ENCODE results near the gene P2RY14.

Gene P2RY14

GRCh38 chr3:151316267-151316991 is 38.1 kb upstream of the P2RY14 start, which contains the start of gene GPR87:
Gene GPR87 (minus strand): TSS chr3:151316820. CDS start chr3:151300100, 16,720 bp downstream.
- Histone ChIP-seq H3K9me2 (replicated peaks; ENCODE audit: insufficient read depth, low read length) (no peaks in the 10 kb centered on the region), H3K9ac (ENCODE audit: low read length) (no peak within 1 kb of the TSS), H4K20me1 (ENCODE audit: insufficient read depth, low read length) (no peaks in the 10 kb centered on the region), H3K27ac (ENCODE audit: low read length) (no peak within 1 kb of the TSS), H3K4me3 (ENCODE audit: low read length) (no peak within 1 kb of the TSS), H3K9me3 (replicated peaks; ENCODE audit: insufficient read depth, low read length) (no peaks in the 10 kb centered on the region), H3K36me3 (replicated peaks; ENCODE audit: insufficient read depth, low read length) (no peaks in the 10 kb centered on the region), H3K4me2 (ENCODE audit: low read depth, low read length) (no peak within 1 kb of the TSS), H3K27me3 (replicated peaks; ENCODE audit: insufficient read depth, low read length) (no peaks in the 10 kb centered on the region), H3K4me1 (ENCODE audit: low read length) (no peaks in the 10 kb centered on the region), H3F3A (ENCODE audit: insufficient read depth, low read length) (no peaks in the 10 kb centered on the region), H2AFZ (ENCODE audit: low read length) (no peak within 1 kb of the TSS), H3K79me2 (ENCODE audit: low read length) (no peaks in the 10 kb centered on the region)
- DNase-seq: no peak
- TF ChIP-seq EZH2 (optimal IDR thresholded peaks at IDR 0.05; ENCODE audit: low read depth, low read length) (no peak), CTCF (IDR thresholded peaks at IDR 0.05; ENCODE audit: low read length) (no peak), EZH2phosphoT487 (IDR thresholded peaks at IDR 0.05; ENCODE audit: low read length) (no peak)

- no peak overlapping the region for H2AFZ ChIP-seq (ENCODE audit: low read length)
- no peak for DNase-seq
- H3F3A ChIP-seq (ENCODE audit: insufficient read depth, low read length): no peaks in the 10 kb centered on the region
- no peak for TF ChIP-seq CTCF (IDR thresholded peaks at IDR 0.05; ENCODE audit: low read length)
- no peak for TF ChIP-seq EZH2phosphoT487 (IDR thresholded peaks at IDR 0.05; ENCODE audit: low read length)
- TF ChIP-seq EZH2 (optimal IDR thresholded peaks at IDR 0.05; ENCODE audit: low read depth, low read length): no peak
- no peak overlapping the region for H3K27ac ChIP-seq (ENCODE audit: low read length)
- H3K4me1 ChIP-seq (ENCODE audit: low read length): no peaks in the 10 kb centered on the region
- H3K4me2 ChIP-seq (ENCODE audit: low read depth, low read length): no peak overlapping the region
- H3K36me3 ChIP-seq (replicated peaks; ENCODE audit: insufficient read depth, low read length): no peaks in the 10 kb centered on the region
- H3K9ac ChIP-seq (ENCODE audit: low read length): no peak overlapping the region
- no peaks in the 10 kb centered on the region for H3K79me2 ChIP-seq (ENCODE audit: low read length)
- no peaks in the 10 kb centered on the region for H3K9me3 ChIP-seq (replicated peaks; ENCODE audit: insufficient read depth, low read length)
- no peaks in the 10 kb centered on the region for H3K9me2 ChIP-seq (replicated peaks; ENCODE audit: insufficient read depth, low read length)
- no peak overlapping the region for H3K4me3 ChIP-seq (ENCODE audit: low read length)
- no peaks in the 10 kb centered on the region for H3K27me3 ChIP-seq (replicated peaks; ENCODE audit: insufficient read depth, low read length)
- H4K20me1 ChIP-seq (ENCODE audit: insufficient read depth, low read length): no peaks in the 10 kb centered on the region
Observed at GRCh38 chr3:151315846-151316245, 37.5 kb upstream of the P2RY14 start.

GRCh38 chr3:151315136-151315535 is 36.8 kb upstream of the P2RY14 start:
- TF ChIP-seq EZH2 (optimal IDR thresholded peaks at IDR 0.05; ENCODE audit: low read depth, low read length) (no peak), EZH2phosphoT487 (IDR thresholded peaks at IDR 0.05; ENCODE audit: low read length) (no peak), CTCF (IDR thresholded peaks at IDR 0.05; ENCODE audit: low read length) (no peak)
- no peak overlapping the region for H3K4me3 ChIP-seq (ENCODE audit: low read length)
- DNase-seq: no peak

More at GRCh38 chr3:151315136-151315535, 36.8 kb upstream of the P2RY14 start:
- H3K4me1 ChIP-seq (ENCODE audit: low read length): no peaks in the 10 kb centered on the region
- no peaks in the 10 kb centered on the region for H4K20me1 ChIP-seq (ENCODE audit: insufficient read depth, low read length)
- H3K9ac ChIP-seq (ENCODE audit: low read length): no peak overlapping the region
- H3K9me2 ChIP-seq (replicated peaks; ENCODE audit: insufficient read depth, low read length): no peaks in the 10 kb centered on the region
- H3K27me3 ChIP-seq (replicated peaks; ENCODE audit: insufficient read depth, low read length): no peaks in the 10 kb centered on the region
- no peaks in the 10 kb centered on the region for H3K36me3 ChIP-seq (replicated peaks; ENCODE audit: insufficient read depth, low read length)
- H3K9me3 ChIP-seq (replicated peaks; ENCODE audit: insufficient read depth, low read length): no peaks in the 10 kb centered on the region
- no peak overlapping the region for H3K4me2 ChIP-seq (ENCODE audit: low read depth, low read length)
- no peaks in the 10 kb centered on the region for H3K79me2 ChIP-seq (ENCODE audit: low read length)
- H3K27ac ChIP-seq (ENCODE audit: low read length): no peak overlapping the region
- no peaks in the 10 kb centered on the region for H3F3A ChIP-seq (ENCODE audit: insufficient read depth, low read length)
- no peak overlapping the region for H2AFZ ChIP-seq (ENCODE audit: low read length)
